GM20431 (cell line): ENCODE measurements around the gene NDE1.
"Not testable (repeated sequence)": the region's sequence is repeated elsewhere in the genome, so short reads cannot be mapped to it uniquely, and the experiment has no call there.

Source experiments
- in situ Hi-C: fragments of 300-500 bp; cut with MseI, MboI; formaldehyde crosslinking; loops from one replicate; pipeline ENCODE4 v1.15.0; 2020; ENCODE audit warnings: low sequenced_read_pairs; ENCODE audit not compliant: unreplicated experiment

Gene NDE1

DNA sequence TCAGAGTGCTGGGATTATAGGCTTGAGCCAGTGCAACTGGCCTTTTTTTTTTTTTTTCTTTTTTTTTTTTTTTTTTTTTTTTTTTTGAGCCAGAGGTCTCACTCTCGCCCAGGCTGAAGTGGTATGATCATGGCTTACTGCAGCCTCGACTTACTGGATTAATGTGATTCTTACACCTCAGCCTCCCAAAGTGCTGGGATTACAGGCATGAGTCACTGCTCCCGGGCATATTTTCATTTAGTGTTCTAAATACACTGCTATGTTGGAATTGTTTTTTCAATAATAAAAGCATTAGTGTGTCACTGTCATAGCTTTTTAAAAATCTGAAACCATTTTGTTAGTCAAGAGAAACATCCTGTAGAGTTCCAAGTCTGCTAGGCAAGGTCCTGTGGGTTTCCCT is 40.3 kb downstream of the NDE1 start:
- in situ Hi-C loops, result no loop called here

DNA sequence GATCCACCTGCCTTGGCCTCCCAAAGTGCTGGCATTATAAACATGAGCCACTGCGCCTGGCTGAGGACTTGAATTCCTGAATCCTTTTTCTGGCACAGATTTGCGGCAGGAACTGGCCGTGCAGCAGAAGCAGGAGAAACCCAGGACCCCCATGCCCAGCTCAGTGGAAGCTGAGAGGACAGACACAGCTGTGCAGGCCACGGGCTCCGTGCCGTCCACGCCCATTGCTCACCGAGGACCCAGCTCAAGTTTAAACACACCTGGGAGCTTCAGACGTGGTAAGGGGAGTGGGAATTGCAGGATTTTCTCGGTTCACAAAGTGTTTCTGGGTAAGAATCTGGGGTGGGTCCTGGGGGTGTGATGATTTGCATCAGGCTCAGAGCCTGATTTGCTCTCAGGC is 41.0 kb downstream of the NDE1 start:
- in situ Hi-C loops, result no loop called here

DNA sequence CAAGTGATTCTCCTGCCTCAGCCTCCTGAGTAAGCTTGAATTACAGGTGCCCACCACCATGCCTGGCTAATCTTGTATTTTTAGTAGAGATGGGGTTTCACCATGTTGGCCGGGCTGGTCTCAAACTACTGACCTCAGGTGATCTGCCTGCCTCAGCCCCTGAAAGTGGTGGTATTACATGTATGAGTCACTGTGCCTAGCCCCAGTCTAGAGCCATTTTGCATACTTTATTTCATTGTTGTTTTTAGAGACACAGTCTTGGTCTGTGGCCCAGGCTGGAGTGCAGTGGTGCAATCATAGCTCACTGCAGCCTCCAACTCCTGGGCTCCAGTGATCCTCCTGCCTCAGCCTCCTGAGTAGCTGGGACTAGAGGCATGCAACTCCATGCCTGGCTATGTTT is 42.5 kb downstream of the NDE1 start:
- in situ Hi-C loops, result not testable (repeated sequence)

DNA sequence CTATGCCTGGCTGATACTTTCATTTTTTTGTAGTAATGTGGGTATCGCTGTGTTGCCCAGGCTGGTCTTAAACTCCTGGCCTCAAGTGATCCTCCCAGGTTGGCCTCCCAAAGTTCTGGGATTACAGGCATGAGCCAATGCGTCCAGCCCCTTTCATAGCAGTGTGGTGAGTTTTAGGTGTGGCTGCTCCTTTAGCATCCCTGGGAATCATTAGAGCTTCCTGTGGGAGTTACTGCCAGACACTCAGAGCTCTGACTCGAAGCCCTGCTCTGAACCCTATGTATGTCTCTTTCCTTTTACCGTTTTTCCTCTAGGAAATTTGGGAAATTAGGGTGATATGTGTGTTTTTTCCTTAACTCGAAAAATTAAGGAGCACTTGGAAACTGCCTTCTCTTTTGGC is 44.5 kb downstream of the NDE1 start:
- in situ Hi-C loops, result no loop called here

- in situ Hi-C loops, result no loop called here
Observed at GRCh38 chr16:15699819-15700218, 49.8 kb downstream of the NDE1 start.

GRCh38 chr16:15701367-15701766 is 51.3 kb downstream of the NDE1 start:
- in situ Hi-C loops, result no loop called here

- in situ Hi-C loops, result no loop called here
Observed at GRCh38 chr16:15701975-15702970, 52.2 kb downstream of the NDE1 start.

GRCh38 chr16:15703029-15703736 is 53.1 kb downstream of the NDE1 start:
- in situ Hi-C loops, result no loop called here

GRCh38 chr16:15704545-15704987 is 54.5 kb downstream of the NDE1 start:
- in situ Hi-C loops, result no loop called here

DNA sequence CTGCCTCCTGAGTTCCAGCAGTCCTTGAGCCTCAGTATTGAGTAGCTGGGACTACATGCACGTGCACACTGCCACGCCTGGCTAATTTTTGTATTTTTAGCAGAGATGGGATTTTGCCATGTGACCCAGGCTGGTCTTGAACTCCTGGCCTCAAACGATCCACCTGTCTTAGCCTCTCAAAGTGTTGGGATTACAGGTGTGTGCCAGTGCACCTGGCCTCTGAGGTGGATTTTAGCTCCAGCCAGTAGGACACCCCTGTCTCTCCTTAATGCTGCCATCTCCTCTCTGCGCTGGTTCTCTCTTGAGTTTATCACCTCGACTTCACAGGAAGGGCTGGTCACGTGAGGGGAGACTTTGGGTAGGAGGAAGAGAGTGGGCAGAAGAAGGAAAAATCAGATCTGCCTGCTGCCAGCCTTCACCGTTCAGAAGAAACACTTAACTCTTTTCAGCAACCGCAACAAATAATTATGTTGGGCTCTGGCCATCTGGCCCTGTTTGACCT is 55.1 kb downstream of the NDE1 start:
- in situ Hi-C loops, result no loop called here

- in situ Hi-C loops, result no loop called here
Observed at GRCh38 chr16:15707332-15707731, 57.3 kb downstream of the NDE1 start.

- in situ Hi-C loops, result no loop called here
Observed at GRCh38 chr16:15708096-15708495, 58.1 kb downstream of the NDE1 start.

DNA sequence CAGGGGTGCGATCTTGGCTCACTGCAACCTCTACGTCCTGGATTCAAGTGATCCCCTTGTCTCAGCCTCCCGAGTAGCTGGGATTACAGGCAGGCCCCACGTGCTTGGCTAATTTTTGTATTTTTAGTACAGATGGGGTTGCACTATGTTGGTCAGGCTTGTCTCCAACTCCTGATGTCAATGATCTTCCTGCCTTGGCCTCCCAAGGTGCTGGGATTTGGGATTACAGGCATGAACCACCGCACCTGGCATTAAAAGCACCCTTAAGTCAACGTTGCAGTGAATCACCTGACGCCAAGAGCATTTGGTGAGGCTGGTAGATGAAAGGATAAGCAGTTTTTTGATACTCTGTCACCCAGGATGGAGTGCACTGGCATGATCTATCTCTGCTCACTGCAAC is 59.0 kb downstream of the NDE1 start:
- in situ Hi-C loops, result no loop called here

DNA sequence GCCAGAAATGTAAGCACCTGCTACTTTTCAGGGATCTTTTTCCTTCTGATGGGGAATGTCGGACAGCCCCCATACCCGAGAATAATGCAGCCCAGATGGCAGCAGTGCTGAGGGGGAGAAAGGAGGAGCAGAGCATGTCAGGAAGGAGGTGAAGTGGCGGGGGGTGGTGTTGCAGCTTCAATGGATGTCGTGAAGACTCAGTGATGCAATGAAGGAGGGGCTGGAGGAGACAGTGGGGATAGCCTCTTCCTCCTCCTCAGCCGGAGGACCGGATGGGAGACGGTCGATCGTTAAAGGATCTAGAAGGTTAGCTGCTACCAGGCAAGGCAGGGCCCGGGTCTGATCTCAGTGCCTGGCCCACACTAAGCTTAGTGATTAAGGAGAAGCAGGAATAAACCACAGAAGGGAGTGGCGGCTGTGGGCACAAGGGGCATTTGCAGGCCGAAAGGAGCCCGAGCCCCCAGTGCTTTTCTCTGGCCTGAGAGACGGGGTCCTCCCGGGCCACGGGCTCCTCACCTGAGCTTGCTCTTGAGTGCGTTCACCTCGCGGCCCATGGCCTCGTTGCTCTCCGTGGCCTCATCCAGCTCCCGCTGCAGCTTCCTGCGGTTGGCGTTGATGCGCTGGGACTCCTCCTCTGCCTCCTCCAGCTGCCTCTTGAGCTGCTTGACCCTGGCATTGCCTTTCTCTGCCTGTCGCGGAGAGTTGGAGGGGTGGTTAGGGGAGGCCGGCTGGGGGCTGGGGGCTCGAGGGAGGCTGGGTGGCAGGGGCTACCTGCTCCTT is 64.5 kb downstream of the NDE1 start:
- in situ Hi-C loops, result no loop called here

- in situ Hi-C loops, result no loop called here
Observed at GRCh38 chr16:15715221-15715620, 65.2 kb downstream of the NDE1 start.

DNA sequence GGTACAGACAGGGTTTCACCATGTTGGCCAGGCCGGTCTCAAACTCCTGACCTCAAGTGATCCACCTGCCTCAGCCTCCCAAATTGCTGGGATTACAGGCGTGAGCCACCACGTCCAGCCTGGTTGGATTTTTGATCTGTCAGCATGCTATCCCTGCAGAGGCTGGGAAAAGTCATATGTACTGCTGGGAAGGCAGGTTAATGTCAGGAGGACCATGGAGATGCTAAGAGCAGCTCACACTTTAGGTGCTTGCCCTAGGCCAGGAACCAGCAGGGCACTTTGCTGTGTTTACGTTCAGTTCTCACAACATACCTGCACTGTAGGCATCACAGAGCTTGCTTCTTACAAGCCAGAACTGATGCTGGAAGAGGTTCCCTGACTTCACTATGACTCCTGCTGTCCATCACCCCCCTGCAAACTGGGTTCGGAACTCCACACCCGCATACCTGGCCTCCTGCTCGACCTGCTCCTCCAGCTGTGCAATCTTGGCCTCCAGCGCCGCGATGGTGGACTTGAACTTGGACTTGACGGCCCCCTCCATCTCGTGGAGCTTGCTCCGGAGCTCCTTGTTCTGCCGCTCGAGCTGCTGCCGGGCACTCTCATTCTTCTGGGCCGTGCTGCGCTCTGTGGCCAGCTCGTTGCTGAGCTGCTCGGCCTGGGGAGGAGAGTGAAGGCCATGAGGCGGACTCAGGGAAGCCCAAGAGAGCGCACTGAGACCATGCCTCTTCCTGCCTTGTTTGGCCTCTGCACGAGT is 66.8 kb downstream of the NDE1 start:
- in situ Hi-C loops, result no loop called here

DNA sequence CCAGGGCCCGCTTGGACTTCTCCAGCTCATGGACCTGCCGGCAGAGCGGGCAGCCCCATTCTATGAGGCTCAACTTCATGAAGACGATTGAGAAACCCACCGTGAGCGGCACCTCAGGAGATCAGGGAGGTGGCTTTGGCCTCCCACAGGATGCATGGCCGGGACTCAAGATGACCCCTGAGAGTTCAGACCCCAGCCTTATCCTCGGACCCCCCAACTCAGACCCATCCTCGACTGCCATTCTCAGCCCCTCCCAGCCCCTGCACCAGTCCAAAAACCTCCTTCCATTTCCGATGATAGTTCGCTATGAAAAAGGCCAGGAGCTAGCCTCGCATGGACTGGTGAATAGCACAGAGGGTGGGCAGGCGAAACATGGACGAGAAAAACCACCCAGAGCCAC is 71.0 kb downstream of the NDE1 start:
- in situ Hi-C loops, result no loop called here

GRCh38 chr16:15723808-15724207 is 73.8 kb downstream of the NDE1 start:
- in situ Hi-C loops, result no loop called here

DNA sequence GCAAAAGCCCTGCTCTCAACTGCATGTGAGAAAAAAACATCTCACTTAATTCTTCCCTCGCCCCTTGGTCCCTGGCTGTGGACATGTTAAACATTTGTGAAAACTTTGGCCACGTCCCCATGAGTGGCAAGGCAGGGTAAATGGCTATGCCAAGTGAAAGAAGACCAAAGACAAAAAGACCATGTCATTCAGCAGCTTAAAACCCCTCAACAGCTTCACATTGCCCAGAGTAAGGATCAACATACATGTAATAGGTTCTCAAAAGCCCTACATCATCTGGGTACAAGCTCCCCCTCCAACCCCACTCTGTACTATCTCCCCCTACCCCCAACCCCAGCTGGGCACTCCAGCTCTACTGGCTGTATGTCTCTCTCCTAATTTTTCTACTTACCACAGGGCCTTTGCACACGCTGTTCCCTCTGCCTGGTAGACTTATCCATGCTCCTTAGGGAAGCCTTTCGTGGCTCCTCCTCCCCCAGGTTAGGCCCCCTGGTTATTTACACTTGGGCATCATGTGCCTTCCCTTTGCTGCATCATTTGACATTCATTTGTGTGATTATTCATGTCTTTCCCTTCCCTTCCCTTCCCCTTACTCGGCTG is 75.7 kb downstream of the NDE1 start:
- in situ Hi-C loops, result no loop called here
